HG03175 (cell line): ENCODE measurements around the gene NRGN.

Source experiments
- ATAC-seq: cut with Tn5 transposase; IDR thresholded peaks from one replicate; pipeline ENCODE4 v1.9.1; 2021; ENCODE audit warnings: mild to moderate bottlenecking, moderate library complexity; ENCODE audit not compliant: unreplicated experiment

Gene NRGN

GRCh38 chr11:124739479-124740276 is at the start of gene NRGN:
TSS of gene NRGN (plus strand) at chr11:124739942. CDS start at chr11:124740085, 143 bp downstream.
- peak; percentile 98 for ATAC-seq

- ATAC-seq: no peak
Observed at GRCh38 chr11:124693142-124693541, 46.6 kb upstream of the NRGN start.

- ATAC-seq: no peak
Observed at GRCh38 chr11:124699547-124699946, 40.2 kb upstream of the NRGN start.

DNA sequence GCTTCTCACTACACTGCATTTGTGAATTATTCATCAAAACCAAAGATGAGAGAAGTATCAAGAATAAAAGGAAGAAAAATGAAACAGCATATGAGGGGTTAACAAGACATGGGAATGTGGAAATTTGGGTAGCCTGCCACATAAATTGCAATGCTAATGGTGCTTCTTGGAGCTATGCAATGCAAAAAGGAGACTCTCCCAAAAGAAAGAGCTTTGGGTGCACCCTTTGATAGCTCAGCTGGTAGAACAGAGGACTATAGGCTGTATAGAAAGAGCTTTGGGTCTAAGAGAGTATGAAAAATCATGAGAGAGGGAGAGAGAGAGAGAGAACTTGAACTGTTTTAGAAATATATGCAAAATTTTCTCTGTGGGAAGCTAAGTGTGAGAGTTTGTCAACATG is 39.7 kb upstream of the NRGN start:
- no peak for ATAC-seq

- no peak for ATAC-seq
Observed at GRCh38 chr11:124707829-124708228, 31.9 kb upstream of the NRGN start.

GRCh38 chr11:124712392-124712791 is 27.4 kb upstream of the NRGN start:
- no peak for ATAC-seq

GRCh38 chr11:124716591-124716990 is 23.2 kb upstream of the NRGN start:
- no peak for ATAC-seq

DNA sequence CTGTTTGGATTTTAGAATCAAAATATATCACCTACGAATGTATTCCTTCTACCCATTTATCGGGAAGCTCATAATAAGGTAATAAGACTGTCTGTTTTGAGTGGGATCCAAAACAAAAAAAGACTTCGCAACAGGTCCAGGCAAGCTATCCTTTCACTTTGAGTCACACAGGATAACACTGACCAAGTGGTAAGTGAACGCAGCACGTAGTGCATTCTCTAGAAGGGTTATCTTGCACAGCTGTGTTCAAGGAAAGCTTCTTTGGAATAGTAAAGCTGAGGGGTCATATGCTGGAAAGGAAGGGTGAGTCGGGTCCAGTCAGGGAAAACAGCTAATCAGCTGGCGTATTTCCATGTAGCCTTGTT is 22.3 kb upstream of the NRGN start:
- no peak for ATAC-seq

DNA sequence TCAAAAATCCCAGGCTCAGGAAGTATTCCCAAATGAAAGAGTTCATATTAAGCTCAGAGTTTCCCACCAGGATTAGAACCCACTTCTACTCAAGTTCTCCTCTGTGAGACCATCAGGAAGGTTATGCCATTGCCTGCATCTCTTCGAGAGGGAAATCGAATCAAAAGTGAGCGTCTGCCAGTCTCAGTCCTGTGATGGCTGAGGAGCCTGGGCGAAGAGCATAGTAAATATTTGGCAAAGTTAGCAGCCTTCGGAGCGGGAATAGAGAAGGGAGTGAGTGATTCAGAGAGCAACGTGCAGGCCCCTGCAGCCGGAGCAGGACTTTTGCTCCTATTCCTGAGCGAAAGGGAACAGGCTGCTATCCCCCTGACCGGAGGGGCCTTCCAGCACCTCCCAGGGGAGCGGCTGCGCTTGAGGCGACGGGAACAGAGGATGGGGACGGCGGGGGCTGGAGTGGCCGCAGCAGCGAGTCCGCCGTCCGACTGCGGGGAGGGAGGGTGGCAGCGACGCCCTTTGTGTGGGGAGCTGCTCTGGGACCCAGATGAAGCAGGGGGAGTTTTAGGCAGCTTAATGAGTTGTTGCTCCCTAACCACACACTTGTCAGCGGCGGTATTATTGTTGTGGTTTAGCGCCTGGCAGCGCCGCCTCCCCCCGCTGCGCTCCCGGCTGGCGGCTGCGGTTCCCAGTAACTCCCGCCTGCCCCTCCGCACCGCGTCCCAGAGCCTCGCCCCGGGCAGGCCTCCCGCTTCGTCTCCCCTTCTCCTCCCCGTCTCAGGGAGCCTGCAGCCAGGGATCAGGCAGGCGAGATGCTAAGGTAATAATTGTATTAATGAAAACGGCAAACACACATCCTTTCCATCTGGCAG is 21.7 kb upstream of the NRGN start:
- ATAC-seq: no peak

DNA sequence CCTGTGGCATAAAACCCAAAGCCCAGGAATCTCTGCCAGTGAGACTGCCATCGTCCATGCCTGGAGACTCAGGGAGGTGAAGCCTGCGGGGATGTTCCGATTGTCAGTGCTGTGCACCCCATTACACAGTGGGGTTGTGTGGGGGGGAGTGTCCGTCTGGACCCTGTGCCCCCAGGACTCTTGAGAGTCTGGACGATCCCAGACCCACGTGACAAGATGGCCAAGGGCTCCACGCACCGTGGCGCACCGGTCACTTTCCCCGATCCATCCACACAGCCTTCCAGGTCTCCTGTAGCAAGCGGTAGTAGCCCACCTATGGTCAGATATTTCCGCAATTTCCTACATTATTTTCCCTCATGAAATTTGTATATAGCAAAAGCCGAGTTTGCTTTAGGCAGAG is 20.9 kb upstream of the NRGN start:
- ATAC-seq: no peak

- no peak for ATAC-seq
Observed at GRCh38 chr11:124719534-124719933, 20.2 kb upstream of the NRGN start.

DNA sequence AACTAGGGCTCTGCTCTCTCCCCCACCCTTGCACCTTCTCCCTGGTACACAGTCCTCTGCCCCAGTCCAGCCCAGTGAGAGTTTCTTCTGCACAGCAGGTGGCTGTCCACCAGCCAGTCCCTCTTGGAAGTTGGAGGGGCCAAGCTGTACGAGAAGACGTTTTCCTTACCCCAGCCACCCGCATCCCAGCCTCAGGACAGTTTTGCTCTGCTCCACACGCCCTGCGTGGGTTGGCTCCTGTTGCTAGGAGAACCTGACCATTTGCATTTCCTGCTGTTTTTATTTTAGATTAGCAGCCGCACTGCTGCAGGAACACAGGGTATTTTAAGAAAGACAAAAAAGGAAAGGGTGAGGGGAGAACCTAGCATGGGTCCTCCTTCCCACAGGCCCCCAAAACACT is 17.6 kb upstream of the NRGN start:
- no peak for ATAC-seq

GRCh38 chr11:124724979-124725718 is 14.6 kb upstream of the NRGN start:
- ATAC-seq: peak; percentile 99

DNA sequence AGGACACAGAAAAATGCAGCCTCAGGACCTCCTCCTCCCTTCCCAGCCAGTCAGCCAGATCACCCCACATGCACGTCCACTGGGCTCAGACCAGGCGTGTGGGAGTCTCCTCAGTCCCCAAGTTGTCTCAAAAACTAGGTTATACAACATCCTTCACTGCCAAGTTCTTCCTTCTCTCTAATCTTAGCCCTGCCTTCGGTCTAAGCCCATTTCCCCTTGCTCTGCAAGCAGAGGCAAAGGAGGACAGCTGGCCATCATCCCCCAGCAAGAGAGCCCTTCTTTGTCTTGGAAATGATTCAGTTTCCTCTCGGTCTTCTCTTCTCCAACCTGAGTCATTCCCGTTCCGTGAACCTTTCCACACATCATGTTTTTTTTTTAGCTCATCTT is 14.0 kb upstream of the NRGN start:
- ATAC-seq: no peak

GRCh38 chr11:124727474-124727873 is 12.3 kb upstream of the NRGN start:
- no peak for ATAC-seq

DNA sequence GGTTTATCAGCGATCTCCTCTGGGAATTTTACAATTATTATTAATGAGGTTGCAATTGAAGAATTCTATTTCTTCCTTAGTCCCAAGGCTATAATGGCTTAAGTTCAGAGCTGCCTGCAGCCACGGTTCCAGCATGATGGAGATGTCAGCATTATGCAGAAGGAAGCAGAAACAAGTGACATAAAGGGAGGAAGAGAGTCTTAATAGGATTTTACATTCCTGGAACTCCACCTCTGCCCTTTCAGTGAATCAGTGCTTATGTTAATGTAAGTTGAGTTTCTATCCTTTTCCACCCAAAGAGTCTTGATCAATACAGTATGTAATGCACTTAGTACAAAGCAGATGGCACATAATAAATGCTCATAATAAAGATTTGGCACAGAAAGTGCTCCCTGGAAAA is 11.6 kb upstream of the NRGN start:
- no peak for ATAC-seq

- ATAC-seq: no peak
Observed at GRCh38 chr11:124729571-124729970, 10.2 kb upstream of the NRGN start.

GRCh38 chr11:124732230-124732629 is 7.5 kb upstream of the NRGN start:
- no peak for ATAC-seq

DNA sequence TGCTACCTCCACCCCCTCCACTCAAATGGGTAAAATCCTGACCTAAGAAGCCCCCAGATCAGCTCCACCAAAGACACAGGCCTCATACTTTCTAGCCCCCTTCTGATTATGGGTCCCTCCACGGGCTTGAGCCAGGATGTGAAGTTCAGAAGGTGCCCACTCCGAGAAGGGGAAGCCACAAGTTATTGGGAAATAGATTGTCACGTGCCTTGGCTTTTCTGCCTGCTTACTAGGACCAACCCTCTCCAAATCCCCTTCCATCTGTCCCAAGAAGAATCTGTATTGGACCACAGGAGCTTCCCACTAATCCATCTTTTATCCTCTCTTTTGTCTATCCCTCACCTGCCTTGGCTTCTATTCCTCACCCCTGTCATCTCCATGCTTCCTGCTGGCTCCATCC is 3.0 kb upstream of the NRGN start:
- ATAC-seq: no peak

DNA sequence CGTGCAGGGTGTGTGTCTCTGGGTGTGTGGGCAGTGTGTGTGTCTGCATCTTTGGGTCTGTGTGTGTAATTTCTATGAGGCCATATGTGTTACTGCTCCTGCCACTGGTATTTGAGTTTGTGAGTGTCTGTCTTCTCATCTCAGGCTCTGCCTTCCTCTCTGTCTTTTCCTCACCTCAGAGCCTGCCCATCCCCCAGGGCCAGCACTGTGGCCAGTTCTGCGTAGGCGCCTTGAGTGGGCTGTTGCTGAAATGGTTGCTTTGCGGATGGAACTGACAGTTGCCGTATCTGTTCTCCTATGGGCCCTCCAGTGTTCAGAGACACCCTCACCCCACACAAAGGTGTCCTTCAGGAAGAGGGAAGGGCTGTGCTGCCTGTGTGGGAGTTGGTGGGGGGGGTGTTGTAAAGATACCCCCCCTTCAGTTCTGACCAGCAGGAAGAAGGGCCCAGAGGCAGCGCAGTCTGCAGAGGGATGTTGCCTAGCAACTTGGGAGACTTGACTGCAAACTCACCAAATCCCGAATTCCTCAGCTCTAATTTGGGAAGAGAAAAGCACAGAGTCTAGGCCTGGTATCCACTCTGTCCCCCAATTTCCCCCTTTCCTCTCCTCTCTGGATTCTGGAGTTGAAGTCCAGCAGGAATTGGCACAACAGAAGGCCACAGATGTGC is 2.0 kb upstream of the NRGN start:
- no peak for ATAC-seq
